Calu3 (cell line): ENCODE measurements around the gene CHMP6. TPM values are rescaled to one million over a fixed set of nuclear protein-coding genes. Genes with fewer than 3 reads are reported as not detected.

Experiments
- BruUV-seq: library from RNA; stranded (reverse); fragments of 400-500 nt; replicated peaks from 2 replicates; lab custom pipeline; 2021; lab: Mats Ljungman, UMichigan
- CTCF ChIA-PET: fragments of 300-600 bp; sonication (Branson Sonifier 250); formaldehyde crosslinking; loops from one replicate; lab custom pipeline; 2022; ENCODE audit warnings: antibody characterized with exemption; lab: Charles Lee
- DNase-seq: peaks from one replicate; pipeline ENCODE4 v3.0.0; 2022
- H3K27ac Mint-ChIP-seq: one replicate; pipeline ENCODE4 v1.8.0; 2022; ENCODE audit warnings: mixed read lengths; ENCODE audit not compliant: unreplicated experiment
- H3K27me3 Mint-ChIP-seq: one replicate; pipeline ENCODE4 v1.8.0; 2022; ENCODE audit warnings: mixed read lengths; ENCODE audit not compliant: unreplicated experiment
- H3K36me3 Mint-ChIP-seq: one replicate; pipeline ENCODE4 v1.8.0; 2022; ENCODE audit warnings: mild to moderate bottlenecking, moderate library complexity, mixed read lengths; ENCODE audit not compliant: insufficient read depth, unreplicated experiment
- H3K4me1 Mint-ChIP-seq: one replicate; pipeline ENCODE4 v1.8.0; 2022; ENCODE audit warnings: mild to moderate bottlenecking, low read depth, mixed read lengths; ENCODE audit not compliant: unreplicated experiment
- H3K4me3 Mint-ChIP-seq: one replicate; pipeline ENCODE4 v1.8.0; 2022; ENCODE audit warnings: mild to moderate bottlenecking, low read depth, moderate library complexity, mixed read lengths; ENCODE audit not compliant: unreplicated experiment
- H3K9me3 Mint-ChIP-seq: one replicate; pipeline ENCODE4 v1.8.0; 2022; ENCODE audit warnings: low read depth, mixed read lengths; ENCODE audit not compliant: unreplicated experiment
- CTCF ChIP-seq: fragments of 200-600 bp; IDR thresholded peaks from one replicate; pipeline ENCODE4 v1.8.0; 2022; ENCODE audit warnings: antibody characterized with exemption; ENCODE audit not compliant: unreplicated experiment
- intact Hi-C: fragments of 100-400 bp; cut with micrococcal nuclease; formaldehyde crosslinking; loops from one replicate; pipeline ENCODE4 v1.10.0; 2022; ENCODE audit not compliant: unreplicated experiment
- total RNA-seq: library from RNA; stranded (reverse); gene quantifications from 2 replicates; pipeline ENCODE4 v1.2.3, GENCODE V29; 2022

The CHMP6 gene
- total RNA-seq, 1 experiment from 2014 or later: 27.9 TPM

DNA sequence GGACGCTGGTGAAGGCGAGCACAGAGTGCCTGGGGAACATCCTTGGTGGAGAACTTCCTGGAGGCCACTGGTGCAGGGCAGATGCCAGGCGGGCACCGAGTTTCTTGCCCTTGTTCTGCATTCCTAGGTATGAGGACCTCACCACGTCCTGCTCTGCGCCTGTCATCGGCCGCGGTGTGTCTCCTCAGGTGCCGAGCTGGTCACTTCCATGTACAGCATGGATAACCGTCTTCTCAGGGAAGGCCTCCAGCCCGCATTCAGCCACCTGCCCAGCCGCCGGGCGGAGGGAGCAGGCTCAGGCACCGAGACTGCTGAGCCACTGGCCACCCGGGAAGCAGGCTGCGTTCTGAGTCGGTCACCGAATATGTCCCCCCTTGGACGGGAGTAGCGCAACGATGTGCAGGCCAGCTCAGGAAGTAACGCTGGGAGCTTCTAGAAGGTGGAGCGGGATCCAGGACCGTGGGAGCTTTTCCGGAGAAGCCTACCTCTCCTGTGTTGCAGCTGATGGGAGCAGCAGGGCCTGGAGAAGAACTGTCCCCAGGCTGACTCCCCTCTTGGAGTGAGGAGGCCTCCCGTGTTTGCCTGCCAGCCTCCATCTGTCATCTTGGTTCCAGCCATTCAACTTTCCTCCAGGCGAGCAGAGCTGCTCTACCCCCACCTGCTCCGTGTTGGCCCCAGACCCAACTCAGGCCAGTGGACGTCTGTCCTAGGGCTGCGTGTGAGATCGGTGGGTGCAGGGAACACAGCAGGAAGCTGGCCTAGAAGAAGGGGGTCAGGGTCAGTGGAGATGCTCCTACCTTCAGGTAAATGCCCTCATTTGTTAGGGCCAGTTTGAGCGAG, 41.2 kb downstream of the CHMP6 start:
- CTCF ChIA-PET: interaction anchor here (0.7 to 1.7 kb wide), 2 partner anchors 9 to 41 kb away, joined by 4 to 6 read pairs; partner anchors contain the start of gene CHMP6
- Mint-ChIP-seq H3K36me3 (peaks cover 51% of the 10 kb centered on the region), H3K4me1 (peaks cover 33% of the 10 kb centered on the region), H3K4me3 (peak overlapping the region; percentile 75), H3K27me3 (no peaks in the 10 kb centered on the region), H3K9me3 (no peaks in the 10 kb centered on the region), H3K27ac (no peak overlapping the region)
- BruUV-seq: no TSS peak
- no peak for DNase-seq
- no peak for TF ChIP-seq CTCF
- intact Hi-C loops: no loop called here

DNA sequence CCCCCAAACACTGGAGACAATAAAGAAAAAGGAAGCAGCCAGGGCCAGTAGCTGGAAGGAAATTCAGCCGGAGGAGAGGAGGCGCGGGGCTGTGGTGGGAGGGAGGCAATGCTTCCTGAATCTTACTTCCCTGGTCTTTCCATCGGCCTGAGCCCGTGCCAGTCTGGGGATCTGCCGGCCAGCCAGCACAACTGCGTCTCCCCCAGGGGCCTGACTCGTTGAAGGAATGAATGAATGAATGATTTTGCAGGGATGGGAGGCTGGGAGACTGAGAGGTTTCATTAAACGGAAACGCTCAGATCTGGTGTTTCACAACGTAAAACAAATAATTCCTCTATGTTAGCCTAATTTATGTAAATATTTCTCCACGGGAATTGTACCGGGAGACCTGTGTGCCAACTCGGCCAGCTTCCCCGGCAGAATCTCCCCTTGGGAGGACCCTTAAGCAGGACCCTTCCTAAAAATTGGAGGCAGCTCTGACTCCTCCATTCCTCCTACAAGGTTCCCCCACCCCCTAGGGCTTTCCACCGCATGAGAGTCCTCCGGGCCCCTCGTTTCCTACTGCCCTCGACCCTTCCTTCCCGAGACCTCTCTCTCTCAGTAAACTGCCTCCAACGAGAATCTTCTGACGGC, 42.0 kb downstream of the CHMP6 start:
- no peaks in the 10 kb centered on the region for H3K9me3 Mint-ChIP-seq
- no peak for DNase-seq
- peaks cover 59% of the 10 kb centered on the region for H3K36me3 Mint-ChIP-seq
- BruUV-seq: no TSS peak
- CTCF ChIA-PET: interaction anchor here (0.6 to 1.7 kb wide), 2 partner anchors 10 to 11 kb away, joined by 5 to 6 read pairs; no protein-coding TSS in a partner anchor
- H3K27ac Mint-ChIP-seq: peak overlapping the region; percentile 44
- TF ChIP-seq CTCF: no peak
- H3K27me3 Mint-ChIP-seq: no peaks in the 10 kb centered on the region
- intact Hi-C loops: no loop called here
- H3K4me1 Mint-ChIP-seq: peaks cover 39% of the 10 kb centered on the region
- H3K4me3 Mint-ChIP-seq: peak overlapping the region; percentile 75

DNA sequence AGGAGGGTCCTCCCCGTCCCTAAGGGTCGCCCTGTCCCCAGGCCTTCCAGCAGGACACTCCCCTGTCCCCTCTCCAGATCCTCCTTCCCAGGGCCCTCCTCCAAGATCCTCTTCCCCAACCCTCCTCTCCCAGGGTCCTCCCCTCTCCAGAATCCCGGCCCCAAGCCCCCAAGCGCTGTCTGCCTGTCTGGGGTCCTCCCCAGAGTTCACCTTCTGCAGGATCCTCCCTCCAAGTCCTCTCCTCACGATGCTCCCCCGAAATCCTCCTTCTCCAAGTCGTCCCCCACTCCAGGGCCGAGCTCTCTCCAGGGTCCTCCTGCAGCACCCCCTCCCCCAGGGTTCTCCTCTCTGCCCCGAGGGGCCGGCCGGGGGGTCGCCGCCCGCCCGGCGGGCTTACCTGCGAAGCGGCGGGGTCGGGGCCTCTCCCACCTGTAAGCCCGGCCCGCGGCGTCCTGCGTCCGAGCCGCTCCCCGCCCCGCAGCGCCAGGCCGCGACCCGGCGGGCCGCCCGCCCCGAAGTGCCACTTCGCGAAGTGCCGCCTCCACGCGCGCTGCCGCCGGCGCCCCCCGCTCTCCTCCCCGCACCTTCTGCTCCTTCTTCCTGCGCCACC, 42.6 kb downstream of the CHMP6 start:
- intact Hi-C loops: no loop called here
- DNase-seq: no peak
- H3K4me3 Mint-ChIP-seq: peak overlapping the region; percentile 75
- peak overlapping the region; percentile 44 for H3K27ac Mint-ChIP-seq
- no peak for TF ChIP-seq CTCF
- no peaks in the 10 kb centered on the region for H3K27me3 Mint-ChIP-seq
- CTCF ChIA-PET: interaction anchor here (0.6 to 1.7 kb wide), 2 partner anchors 11 to 12 kb away, joined by 5 to 6 read pairs; no protein-coding TSS in a partner anchor
- H3K9me3 Mint-ChIP-seq: no peaks in the 10 kb centered on the region
- no TSS peak for BruUV-seq
- H3K4me1 Mint-ChIP-seq: peaks cover 40% of the 10 kb centered on the region
- peaks cover 64% of the 10 kb centered on the region for H3K36me3 Mint-ChIP-seq

DNA sequence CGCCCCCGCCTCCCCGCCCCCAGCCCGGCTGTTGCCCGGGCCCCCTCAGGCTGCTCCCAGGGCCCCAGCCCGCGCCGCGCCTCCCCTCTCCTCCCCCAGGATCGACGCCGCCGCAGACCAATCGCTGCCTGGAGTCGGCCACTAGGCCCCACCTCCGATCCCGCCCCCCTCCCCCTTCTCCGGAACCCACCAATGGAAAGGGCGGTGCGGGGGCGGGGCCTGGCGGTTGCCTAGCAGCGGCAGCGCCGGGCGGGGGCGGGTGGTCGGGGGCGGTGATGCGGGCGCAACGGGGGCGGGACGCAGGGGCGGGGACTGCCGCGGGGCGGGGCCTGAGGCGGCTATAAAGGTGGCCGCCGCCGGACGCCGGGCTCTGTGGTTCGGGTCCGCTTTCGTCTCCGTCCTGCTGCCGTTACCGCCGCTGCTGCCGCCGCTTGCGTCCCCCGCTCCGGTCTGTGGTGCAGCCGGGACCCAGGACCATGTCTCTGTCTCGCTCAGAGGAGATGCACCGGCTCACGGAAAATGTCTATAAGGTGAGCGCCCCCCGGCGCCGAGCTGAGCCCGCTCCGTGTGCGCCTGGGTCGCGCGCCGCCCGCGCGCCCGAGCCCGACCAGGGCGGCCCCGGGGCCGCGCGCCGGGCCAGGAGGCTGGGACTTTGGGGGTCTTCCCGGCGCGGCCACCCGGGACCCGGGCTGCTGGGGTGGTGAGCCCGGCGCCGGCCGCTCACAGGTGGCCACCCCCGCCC, 43.3 kb downstream of the CHMP6 start, which contains the start of gene BAIAP2:
Gene BAIAP2, plus strand, starts transcription at position 373 of the 742 bp plus-strand sequence. Its CDS starts 104 bp downstream, at position 477.
- BruUV-seq: no TSS peak
- intact Hi-C loops: no loop called here
- peak within 1 kb of the TSS; percentile 91 for H3K27ac Mint-ChIP-seq

More for the DNA sequence above, 43.3 kb downstream of the CHMP6 start, which contains the start of gene BAIAP2:
- peaks cover 47% of the 10 kb centered on the region for H3K4me1 Mint-ChIP-seq
- no peak for TF ChIP-seq CTCF
- H3K9me3 Mint-ChIP-seq: no peaks in the 10 kb centered on the region
- no peaks in the 10 kb centered on the region for H3K27me3 Mint-ChIP-seq
- H3K4me3 Mint-ChIP-seq: peak within 1 kb of the TSS; percentile 75
- H3K36me3 Mint-ChIP-seq: peaks cover 67% of the 10 kb centered on the region
- peak; percentile 96 for DNase-seq
- CTCF ChIA-PET: interaction anchor here (1.7 kb wide), 1 partner anchor 11 kb away, joined by 6 read pairs; no protein-coding TSS in a partner anchor
